HG02588 (cell line): ENCODE results near the gene ERH.
"Not testable (repeated sequence)": the region's sequence is repeated elsewhere in the genome, so short reads cannot be mapped to it uniquely, and the experiment has no call there.

Source experiments
- ATAC-seq: cut with Tn5 transposase; IDR thresholded peaks from one replicate; pipeline ENCODE4 v1.9.1; 2021; ENCODE audit warnings: mild to moderate bottlenecking, moderate library complexity; ENCODE audit not compliant: unreplicated experiment

ERH gene

DNA sequence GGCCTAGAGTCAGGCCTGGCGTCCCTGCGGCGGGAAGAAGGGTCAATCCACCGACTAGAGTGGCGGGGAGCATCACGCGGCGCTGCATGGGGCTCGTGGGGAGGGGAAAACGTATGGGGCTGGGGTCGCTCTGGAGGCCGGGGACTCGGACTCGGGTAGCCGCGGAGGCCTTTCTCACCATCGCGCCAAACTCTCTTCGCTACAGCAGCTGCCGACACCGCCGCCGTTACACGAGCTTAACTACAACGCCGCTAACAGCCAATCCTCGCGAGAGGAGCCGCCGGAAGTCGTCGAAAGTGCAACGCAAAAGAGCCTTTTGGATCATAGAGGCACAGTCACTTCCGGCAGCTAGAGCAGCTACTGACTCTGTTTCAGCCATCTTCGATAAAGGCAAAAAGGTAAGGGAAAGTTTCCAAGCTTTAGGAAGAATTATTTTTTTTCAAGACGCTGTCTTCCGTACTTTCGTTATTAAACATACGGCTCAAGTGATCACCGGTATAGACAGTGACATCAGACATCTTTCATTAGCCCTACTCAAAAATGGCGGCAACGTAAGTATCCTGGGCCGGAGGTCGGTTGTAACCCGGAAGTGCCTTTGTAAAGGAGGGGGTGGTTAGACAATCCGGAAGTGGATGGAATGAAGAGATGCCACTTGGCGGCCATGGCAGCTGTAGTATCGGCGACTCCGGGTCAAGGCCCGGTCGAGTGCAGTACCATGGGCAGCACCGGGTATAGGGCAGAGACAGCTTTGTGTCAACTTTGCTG lies at the start of gene ERH, which contains the start of gene SLC39A9:
ERH (minus strand) TSS at position 247 of the 765 bp plus-strand sequence; CDS start at position 181, 66 bp downstream.
SLC39A9 (plus strand) TSS at position 640 of the 765 bp plus-strand sequence. CDS start 678 bp downstream, outside the sequence.
- peak; percentile 88 for ATAC-seq

DNA sequence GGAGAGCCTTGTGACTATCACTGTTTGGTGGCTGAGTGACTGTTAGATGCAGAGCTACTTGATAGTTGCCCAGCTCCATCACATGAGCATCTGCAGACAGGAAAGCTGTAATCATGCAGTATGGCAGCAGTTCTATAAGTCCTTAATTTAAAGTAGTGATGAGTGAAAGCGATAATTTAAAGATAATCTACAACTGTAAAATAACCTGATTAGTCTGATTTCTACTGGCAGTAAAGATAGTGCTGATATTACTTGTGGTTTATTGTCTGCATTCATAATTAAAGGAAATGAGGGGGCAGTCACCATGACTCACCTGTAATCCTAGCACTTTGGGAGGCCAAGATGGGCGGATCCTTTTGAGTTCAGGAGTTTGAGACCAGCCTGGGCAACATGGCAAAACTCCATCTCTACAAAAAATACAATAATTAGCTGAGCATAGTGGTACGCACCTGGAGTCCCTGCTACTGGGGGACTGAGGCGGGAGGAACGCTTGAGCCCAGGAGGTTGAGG lies 45.3 kb upstream of the ERH start:
- no peak for ATAC-seq

DNA sequence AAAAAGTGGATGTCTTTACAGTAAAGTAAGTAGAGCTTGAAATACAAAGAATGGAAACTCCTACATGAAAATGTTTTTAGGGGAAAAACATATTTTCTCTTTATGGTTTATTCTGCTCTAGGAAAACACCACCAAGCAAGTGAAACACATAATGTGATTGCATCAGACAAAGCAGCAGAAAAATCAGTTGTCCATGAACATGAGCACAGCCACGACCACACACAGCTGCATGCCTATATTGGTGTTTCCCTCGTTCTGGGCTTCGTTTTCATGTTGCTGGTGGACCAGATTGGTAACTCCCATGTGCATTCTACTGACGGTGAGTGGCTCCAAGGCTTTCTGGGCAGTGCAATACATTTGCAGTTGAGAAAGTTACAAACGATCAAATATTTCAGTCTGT lies 43.8 kb upstream of the ERH start:
- no peak for ATAC-seq

DNA sequence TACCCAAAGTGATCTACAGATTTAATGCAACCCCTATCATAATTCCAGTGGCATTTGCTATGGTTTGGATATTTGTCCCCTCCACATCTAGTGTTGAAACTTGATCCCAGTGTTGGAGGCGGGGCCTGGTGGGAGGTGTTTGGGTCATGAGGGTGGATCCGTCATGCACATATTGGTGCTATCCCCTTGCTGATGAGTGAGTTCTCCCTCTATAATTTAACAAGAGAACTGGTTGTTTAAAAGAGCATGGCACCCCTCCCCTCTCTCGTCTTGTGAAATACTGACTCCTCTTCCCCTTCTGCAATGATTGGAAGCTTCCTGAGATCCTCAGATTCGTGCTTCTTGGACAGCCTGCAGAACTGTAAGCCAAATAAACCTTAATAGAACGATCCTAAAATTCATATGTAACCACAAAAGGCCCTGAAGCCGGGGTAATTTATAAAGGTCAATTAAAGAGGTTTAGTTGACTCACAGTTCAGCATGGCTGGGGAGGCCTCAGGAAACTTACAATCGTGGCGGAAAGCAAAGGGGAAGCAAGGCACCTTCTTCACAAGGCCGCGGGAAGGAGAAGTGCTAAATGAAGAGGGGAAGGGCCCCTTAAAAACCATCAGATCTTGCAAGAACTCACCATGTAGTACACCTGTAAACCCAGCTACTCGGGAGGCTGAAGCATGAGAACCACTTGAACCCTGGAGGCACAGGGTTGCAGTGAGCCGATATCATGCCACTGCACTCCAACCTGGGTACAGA lies 41.6 kb upstream of the ERH start:
- ATAC-seq = no peak

DNA sequence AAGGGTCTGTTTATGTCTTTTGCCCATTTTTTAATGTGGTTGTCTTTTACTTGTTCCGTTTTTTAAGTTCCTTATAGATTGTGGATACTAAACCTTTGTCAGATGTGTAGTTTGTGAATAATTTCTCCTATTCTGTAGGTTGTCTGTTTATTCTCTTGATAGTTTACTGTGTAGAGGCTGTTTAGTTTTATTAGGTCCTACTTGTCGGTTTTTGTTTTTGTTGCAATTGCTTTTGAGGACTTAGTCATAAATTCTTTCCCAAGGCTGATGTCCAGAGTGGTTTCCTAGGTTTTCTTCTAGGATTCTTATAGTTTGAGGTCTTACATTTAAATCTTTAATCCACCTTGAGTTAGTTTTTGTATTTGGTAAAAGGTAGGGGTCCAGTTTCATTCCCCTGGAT lies 34.3 kb upstream of the ERH start:
- no peak for ATAC-seq

DNA sequence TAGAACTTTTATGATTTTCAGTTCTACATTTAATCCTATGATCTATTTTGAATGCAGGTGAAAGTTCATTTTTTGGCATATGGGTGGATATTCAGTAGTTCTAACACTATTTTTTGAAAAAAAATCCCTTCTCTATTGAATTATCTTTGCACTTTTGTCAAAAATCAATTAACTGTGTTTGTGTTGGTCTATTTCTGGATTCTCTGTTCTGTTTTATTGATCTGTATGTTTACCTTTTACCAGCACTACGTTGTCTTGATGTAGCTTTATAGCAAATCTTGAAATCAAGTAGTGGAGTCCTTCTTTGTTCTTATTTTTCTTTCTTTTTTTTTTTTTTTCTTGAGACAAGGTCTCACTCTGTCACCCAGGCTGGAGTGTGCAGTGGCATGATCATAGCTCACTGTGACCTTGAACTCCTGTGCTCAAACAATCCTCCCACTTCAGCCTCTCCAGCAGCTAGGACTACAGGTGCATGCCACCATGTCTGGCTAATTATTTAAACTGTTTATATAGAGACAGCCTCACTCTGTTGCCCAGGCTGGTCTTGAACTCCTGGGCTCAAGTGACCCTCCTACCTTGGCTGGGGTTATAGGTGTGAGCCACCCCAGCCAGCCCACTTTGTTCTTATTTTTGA lies 32.3 kb upstream of the ERH start:
- no peak for ATAC-seq

DNA sequence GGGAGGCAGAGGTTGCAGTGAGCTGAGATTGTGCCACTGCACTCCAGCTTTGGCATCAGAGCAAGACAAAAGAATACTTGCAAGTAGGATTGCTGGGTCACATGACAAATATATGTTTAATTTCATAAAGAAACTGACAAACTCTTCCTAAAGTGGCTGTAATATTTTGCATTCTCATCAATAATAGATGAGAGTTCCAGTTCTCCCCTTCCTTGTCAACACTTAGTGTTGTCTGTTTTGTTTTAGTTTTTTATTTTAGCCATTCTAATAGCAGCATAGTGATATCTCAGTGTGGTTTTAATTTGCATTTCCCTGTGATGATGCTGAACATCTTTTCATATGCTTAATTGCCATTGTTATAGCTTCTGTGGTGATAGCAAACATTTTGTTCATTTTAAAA lies 31.5 kb upstream of the ERH start:
- ATAC-seq = no peak

DNA sequence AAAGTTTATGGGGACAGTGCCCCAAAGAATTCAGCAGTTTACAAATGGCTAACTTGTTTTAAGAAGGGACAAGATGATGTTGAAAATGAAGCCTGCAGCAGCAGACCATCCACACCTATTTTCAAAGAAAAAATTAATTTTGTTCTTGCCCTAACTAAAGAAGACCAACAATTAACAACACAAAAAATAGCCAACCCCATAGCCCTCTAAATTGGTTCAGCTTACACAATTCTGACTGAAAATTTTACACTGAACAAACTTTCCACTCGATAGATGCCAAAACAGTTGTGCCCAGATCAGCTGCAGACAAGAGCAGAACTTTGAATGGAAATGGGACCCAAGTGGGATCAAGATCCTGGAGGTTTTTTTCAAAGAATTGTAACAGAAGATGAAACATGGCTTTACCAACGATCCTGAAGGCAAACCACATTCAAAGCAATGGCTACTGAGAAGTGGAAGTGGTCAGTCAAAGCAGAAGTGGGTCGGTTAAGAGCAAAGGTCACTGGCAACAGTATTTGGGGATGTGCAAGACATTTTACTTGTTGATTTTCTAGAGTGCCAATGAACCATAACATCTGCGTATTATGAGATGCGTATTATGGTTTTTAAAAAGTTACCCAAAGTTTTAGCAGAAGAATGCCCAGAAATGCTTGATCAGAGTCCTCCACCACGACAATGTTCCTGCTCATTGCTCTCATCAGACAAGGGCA lies 30.3 kb upstream of the ERH start:
- peak; percentile 71 for ATAC-seq

DNA sequence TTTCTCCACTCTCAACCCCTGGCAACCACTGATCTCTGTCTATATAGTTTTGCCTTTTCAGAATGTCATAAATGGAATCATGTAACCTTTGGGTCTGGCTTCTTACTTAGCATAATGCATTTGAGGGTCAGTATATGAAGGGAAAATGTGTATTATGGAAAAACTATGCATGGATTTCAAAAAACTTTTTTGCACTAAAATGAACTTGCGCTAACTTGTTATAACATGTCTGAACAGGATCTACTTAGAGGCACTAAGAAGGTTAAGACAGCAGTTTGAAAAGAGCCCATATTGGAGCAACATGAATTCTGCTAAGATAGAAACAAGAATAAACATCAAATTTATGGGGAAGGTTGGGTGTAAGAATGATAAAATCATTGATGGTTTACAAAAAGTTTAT lies 29.5 kb upstream of the ERH start:
- ATAC-seq = no peak

DNA sequence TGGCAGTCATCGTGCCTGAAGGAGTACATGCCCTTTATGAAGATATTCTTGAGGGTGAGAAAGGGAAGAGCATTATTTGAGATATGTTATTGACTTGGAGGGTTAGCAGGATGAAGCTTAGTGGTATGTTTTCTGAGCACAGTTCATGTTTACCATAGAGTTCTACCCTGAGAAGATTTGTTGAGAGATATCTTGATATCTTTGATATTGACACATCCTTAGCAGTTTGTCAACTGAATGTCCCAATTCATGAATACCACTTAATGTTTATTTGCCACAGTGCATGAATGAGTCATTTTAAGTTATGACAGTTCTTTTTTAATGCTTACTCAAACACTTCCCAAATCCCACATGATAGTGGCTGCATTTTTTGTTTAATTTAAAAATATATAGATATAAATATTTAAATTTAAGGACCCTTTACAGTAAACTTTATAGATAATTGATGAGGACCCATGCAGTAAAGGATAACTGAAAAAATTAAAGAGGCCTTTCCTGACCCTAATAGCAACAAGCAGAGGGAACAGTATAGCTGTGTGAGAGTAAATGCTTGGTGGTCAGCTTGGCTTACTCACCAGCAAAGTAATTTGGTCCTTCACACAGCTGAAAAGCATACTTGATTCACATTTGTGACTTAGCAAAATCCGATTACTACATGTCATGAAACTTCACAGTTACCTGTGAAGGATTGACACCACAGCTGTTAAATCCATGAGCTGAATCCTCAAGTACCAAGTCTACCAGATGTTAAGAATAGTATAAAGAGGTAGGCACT lies 26.2 kb upstream of the ERH start:
- no peak for ATAC-seq

DNA sequence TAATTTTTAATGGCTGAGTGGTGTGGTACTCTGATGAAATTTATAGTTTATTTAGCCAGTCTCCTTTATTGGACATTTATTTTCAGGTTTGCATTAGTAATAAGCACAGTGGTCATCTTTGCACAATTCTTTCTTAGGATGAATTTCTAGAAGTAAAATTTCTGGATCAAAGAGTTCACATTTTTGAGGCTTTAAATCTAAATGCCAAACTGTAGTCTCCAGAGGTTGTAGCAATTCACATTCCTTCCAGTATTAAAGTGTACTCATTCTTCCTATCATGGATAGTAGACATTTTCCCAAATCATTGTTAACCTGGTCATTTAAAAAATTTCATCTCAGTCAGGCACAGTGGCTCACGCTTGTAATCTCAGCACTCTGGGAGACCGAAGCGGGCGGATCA lies 25.2 kb upstream of the ERH start:
- no peak for ATAC-seq

DNA sequence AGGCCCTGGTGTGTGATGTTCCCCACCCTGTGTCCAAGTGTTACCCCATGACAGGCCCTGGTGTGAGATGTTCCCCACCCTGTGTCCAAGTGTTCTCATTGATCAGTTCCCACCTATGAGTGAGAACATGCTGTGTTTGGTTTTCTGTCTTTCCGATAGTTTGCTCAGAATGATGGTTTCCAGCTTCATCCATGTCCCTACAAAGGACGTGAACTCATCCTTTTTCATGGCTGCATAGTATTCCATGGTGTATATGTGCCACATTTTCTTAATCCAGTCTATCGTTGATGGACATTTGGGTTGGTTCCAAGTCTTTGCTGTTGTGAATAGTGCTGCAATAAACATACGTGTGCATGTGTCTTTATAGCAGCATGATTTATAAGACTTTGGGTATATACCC lies 18.0 kb upstream of the ERH start:
- not testable (repeated sequence) for ATAC-seq

DNA sequence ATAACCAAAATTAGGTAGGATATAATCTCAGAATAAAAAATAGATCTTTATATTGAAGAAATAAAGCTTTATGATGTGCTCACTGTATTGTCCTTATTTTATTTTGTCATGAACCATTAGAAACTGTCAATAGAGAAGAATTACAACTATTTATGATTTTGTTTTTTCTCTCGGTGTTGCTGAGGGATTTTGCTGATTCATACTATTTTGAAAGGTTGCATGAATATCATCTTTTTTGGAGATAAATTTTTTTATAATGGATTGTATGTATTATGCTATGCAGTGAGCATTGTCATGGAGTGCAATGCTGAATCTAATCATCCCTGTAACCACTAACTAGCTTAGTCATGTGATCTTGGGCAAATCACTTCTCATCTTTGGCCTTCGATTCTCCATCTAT lies 15.4 kb upstream of the ERH start:
- ATAC-seq = no peak

DNA sequence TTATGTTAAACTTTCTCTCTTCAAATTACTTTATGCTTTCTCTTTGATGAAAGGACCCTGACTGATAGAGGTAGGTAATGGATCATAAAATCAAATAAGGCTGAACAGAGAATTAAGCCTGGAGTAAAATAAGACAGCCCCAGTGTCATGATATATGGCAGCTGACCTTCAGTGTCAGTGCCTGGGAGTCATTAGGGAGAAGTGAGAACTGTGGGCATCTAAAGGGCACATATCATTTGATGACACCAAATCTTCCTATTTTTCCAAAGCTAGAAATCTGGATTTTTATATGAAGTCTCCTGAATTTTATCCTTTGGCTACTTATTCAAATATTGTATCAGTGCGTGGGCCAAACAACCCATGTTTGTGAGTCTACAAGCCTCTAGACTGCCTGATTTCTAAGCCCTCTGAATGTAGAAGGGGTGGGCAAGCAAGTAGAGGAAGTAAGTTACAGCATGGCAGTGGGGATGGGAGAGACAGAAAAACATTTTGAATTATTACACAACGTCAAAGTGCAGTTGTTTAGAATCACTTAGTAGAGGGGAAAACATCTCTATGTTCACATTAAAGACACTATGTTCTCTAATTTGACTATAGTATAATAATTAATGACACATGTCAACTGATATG lies 10.3 kb upstream of the ERH start:
- no peak for ATAC-seq

DNA sequence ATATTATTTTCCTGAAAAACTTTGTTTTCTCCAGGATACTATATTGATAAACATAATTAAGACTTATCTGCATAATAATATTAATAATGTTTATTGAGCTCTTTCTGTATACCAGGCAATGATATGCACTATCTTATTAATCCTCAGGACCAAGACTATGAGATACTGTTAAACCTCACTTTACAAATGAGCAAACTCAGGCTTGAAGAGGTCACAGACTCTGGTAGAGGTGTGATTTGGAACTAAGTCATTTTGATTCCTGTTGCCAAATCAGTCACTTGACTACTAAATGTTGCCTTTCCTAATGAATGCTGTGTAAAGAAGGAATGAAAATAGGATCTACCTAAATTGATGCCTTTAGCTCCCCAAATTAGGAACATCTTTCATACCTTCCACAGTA lies 7.7 kb upstream of the ERH start:
- no peak for ATAC-seq

DNA sequence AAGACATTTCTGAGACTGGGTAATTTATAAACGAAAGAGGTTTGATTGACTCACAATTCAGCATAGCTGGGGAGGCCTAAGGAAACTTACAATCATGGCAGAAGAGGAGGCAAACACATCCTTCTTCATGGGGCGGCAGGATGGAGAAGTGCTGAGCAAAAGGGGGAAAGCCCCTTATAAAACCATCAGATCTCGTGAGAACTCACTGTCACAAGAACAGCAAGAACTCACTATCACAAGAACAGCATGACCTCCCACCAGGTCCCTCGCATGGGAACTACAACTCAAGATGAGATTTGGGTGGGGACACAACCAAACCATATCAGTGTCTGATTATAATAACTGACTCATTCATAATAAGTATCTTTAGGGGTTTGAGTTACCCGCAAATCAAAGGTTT lies 6.8 kb upstream of the ERH start:
- ATAC-seq = no peak

DNA sequence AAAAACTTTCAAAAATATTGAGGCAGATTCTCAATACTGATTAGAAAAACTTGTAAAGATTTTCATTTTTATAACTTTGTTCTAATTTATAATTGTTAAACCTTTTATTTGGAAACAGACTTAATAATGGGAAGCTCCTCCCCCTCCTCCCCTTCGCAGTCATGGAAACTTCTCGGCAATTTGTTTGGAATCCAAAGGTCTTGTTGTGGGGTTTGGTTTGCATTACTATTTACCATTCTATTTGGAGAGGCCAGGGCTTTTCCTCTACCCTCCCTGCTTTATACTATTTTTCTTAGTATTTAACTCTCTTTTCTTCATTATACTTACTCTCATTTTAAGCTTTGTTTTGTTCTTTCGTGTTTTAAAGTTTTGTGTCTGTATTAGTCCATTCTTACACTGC lies 6.4 kb upstream of the ERH start:
- no peak for ATAC-seq

DNA sequence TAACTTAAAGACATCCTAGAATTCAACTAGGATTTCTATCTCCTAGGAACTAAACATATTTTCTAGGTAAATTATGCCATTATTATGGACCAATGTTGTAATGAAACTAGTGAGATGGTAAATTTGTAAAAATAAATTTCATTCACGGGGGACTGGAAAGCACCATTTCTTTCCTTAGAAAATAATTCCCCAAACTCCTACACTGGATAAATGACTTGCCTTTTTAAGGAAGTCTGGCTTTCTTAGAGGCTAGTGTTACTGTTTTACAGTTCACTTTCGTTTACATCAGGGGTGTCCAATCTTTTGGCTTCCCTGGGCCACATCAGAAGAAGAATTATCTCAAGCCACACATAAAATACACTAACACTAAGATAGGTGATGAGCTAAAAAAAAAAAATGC lies 3.7 kb upstream of the ERH start:
- ATAC-seq = no peak

DNA sequence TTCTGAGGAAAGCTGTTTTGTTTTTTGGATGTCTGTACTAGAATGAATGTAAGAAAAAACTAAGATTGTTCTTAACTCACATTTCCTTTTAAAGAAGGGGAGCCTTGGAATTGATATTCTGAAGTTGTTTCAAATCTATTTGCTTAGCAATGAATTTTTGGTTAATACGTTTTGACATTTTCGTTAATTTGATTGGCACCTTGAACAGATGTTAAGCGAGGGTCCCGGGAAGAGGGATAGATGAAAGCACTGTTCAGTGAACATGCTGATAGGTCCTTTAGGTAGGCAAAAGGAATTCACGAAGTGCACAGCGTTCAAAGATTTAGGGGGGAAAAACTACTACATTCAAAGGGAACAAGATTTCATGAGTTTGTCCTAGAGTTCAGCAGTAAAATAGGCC lies 2.1 kb upstream of the ERH start:
- no peak for ATAC-seq

DNA sequence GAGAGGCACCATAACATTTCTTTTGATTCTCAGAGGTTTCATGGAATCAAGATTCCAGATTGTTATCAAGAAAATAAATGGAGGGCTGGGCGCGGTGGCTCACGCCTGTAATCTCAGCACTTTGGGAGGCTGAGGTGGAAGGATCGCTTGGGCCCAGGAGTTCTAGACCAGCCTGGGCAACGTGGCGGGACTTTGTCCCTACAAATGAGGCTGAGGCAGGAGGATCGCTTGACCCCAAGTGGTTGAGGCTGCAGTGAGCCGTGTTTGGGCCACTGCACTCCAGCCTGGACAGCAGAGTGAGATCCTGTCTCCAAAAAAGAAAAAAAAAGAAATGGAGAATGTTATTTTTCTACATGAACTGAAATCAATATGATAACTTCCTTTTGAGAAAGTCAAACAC lies 1.7 kb upstream of the ERH start:
- no peak for ATAC-seq
